ENCODE results near the gene DIRAS1. TPM values are rescaled to one million over a fixed set of nuclear protein-coding genes. Genes with fewer than 3 reads are reported as not detected.

DIRAS1 gene, protein sequence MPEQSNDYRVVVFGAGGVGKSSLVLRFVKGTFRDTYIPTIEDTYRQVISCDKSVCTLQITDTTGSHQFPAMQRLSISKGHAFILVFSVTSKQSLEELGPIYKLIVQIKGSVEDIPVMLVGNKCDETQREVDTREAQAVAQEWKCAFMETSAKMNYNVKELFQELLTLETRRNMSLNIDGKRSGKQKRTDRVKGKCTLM
- polyA plus RNA-seq (2013, experiment 1 of 2) = 4.2 TPM
- polyA plus RNA-seq (2013, experiment 2 of 2) = 3.5 TPM

DNA sequence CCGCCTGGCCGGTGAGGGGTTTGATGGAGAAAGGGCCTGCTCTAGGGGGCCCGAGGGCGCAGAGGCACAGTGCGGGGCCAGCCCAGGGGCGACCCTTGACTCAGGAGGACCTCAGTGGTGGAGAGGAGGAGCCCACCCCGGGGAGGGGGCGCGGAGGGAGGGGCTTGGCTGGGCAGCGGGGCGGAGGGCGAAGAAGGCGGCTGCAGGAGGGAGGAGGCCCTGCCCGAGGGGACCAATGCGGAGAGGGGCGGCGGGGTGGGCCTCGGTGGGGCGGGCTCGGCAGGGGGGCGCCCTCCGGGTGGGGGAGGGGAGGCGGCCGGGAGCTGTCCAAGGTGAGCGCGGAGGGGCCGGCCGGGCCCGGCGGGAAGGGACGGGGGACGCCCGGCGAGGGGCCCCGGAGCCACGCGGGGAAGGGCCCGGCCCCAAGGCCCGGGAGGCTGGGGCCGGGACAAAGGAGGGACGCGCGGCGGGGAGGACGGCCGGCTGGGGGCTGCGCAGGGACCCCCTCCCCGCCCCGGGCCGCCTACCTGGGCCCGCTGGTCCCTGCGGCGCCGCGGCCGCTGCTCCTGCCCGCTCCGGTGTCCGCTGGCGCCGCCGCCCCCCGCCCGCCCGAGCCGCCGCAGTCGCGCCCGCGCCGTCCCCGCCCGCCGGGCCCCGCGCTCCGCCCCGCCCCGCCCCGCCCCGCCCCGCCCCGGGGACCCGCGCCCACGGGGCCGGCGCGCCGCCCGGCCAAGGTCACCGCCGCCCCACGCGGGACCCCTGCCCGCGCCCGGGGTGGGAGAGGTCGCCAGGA, at the start of gene DIRAS1:
DIRAS1 (minus strand) TSS at position 596 of the 793 bp plus-strand sequence. CDS start 3,566 bp downstream, outside the sequence.
- H3K4me3 ChIP-seq (ENCODE audit: extremely low read depth, insufficient read depth, low read length, poor library complexity, severe bottlenecking) = peak within 1 kb of the TSS; percentile 39
- no peak within 1 kb of the TSS for H3K27ac ChIP-seq (ENCODE audit: low read depth, low read length, severe bottlenecking)
- peaks cover 13% of the 10 kb centered on the region for H3K4me1 ChIP-seq (ENCODE audit: control insufficient read depth, insufficient read depth, low read length, poor library complexity, severe bottlenecking)
- H3K36me3 ChIP-seq (ENCODE audit: control insufficient read depth, insufficient read depth, low read length) = no peaks in the 10 kb centered on the region
- WGBS, 2 experiments (ENCODE audit: insufficient coverage in 2 of 2) = 0% methylated on average over 34 to 44 of the region's 100 CpGs
- H3K9me3 ChIP-seq (ENCODE audit: control insufficient read depth, low read length) = no peaks in the 10 kb centered on the region

GRCh38 chr19:2770055-2771013, 49.2 kb upstream of the DIRAS1 start:
- WGBS, 2 experiments (ENCODE audit: insufficient coverage in 2 of 2) = 94 to 95% methylated on average over 39 to 40 of the region's 40 CpGs
- Histone ChIP-seq H3K4me1 (ENCODE audit: control insufficient read depth, insufficient read depth, low read length, poor library complexity, severe bottlenecking) (peaks cover 2% of the 10 kb centered on the region), H3K36me3 (ENCODE audit: control insufficient read depth, insufficient read depth, low read length) (peaks cover 58% of the 10 kb centered on the region), H3K9me3 (ENCODE audit: control insufficient read depth, low read length) (no peaks in the 10 kb centered on the region), H3K4me3 (ENCODE audit: extremely low read depth, insufficient read depth, low read length, poor library complexity, severe bottlenecking) (no peak overlapping the region), H3K27ac (ENCODE audit: low read depth, low read length, severe bottlenecking) (no peak overlapping the region)

- H3K36me3 ChIP-seq (ENCODE audit: control insufficient read depth, insufficient read depth, low read length) = peaks cover 62% of the 10 kb centered on the region
Observed at GRCh38 chr19:2769218-2769617, 48.0 kb upstream of the DIRAS1 start.

GRCh38 chr19:2768365-2769132, 47.4 kb upstream of the DIRAS1 start:
- H3K4me1 ChIP-seq (ENCODE audit: control insufficient read depth, insufficient read depth, low read length, poor library complexity, severe bottlenecking) = no peaks in the 10 kb centered on the region
- peaks cover 66% of the 10 kb centered on the region for H3K36me3 ChIP-seq (ENCODE audit: control insufficient read depth, insufficient read depth, low read length)
- H3K9me3 ChIP-seq (ENCODE audit: control insufficient read depth, low read length) = no peaks in the 10 kb centered on the region
- H3K27ac ChIP-seq (ENCODE audit: low read depth, low read length, severe bottlenecking) = no peak overlapping the region
- WGBS, 2 experiments (ENCODE audit: insufficient coverage in 2 of 2) = 97 to 98% methylated on average over 20 to 21 of the region's 29 CpGs
- H3K4me3 ChIP-seq (ENCODE audit: extremely low read depth, insufficient read depth, low read length, poor library complexity, severe bottlenecking) = no peak overlapping the region

More at GRCh38 chr19:2769218-2769617, 48.0 kb upstream of the DIRAS1 start:
- Histone ChIP-seq H3K4me1 (ENCODE audit: control insufficient read depth, insufficient read depth, low read length, poor library complexity, severe bottlenecking) (no peaks in the 10 kb centered on the region), H3K4me3 (ENCODE audit: extremely low read depth, insufficient read depth, low read length, poor library complexity, severe bottlenecking) (no peak overlapping the region), H3K27ac (ENCODE audit: low read depth, low read length, severe bottlenecking) (no peak overlapping the region), H3K9me3 (ENCODE audit: control insufficient read depth, low read length) (no peaks in the 10 kb centered on the region)
- WGBS, 2 experiments (ENCODE audit: insufficient coverage in 2 of 2) = 94 to 98% methylated on average over 7 to 8 of the region's 8 CpGs

DNA sequence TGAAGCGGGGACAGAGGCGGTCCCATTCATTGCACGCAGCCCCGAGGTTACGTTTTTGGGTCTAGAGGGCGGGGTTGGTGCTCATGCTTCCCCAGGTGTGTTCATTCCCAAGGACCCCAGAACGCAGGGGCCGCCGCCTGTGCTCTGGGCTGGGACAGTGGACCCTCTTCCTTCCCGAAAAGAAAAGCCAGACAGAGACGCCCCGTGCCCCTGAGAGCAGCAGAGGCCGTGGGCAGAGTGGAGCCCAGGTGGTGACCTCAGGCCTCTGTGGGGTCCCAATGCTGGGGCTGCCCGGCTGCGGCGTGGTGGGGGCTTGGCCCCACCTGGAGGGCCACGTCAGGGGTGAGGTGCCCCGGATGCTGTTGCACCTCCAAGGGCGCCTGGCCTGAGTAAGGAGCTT, 46.5 kb upstream of the DIRAS1 start:
- Histone ChIP-seq H3K9me3 (ENCODE audit: control insufficient read depth, low read length) (no peaks in the 10 kb centered on the region), H3K4me1 (ENCODE audit: control insufficient read depth, insufficient read depth, low read length, poor library complexity, severe bottlenecking) (no peaks in the 10 kb centered on the region), H3K36me3 (ENCODE audit: control insufficient read depth, insufficient read depth, low read length) (peaks cover 74% of the 10 kb centered on the region), H3K4me3 (ENCODE audit: extremely low read depth, insufficient read depth, low read length, poor library complexity, severe bottlenecking) (no peak overlapping the region), H3K27ac (ENCODE audit: low read depth, low read length, severe bottlenecking) (no peak overlapping the region)
- WGBS, 2 experiments (ENCODE audit: insufficient coverage in 2 of 2) = 96% methylated on average over 17 to 19 of the region's 19 CpGs

- Histone ChIP-seq H3K9me3 (ENCODE audit: control insufficient read depth, low read length) (no peaks in the 10 kb centered on the region), H3K4me1 (ENCODE audit: control insufficient read depth, insufficient read depth, low read length, poor library complexity, severe bottlenecking) (no peaks in the 10 kb centered on the region), H3K27ac (ENCODE audit: low read depth, low read length, severe bottlenecking) (no peak overlapping the region), H3K4me3 (ENCODE audit: extremely low read depth, insufficient read depth, low read length, poor library complexity, severe bottlenecking) (no peak overlapping the region), H3K36me3 (ENCODE audit: control insufficient read depth, insufficient read depth, low read length) (peaks cover 84% of the 10 kb centered on the region)
- WGBS, 2 experiments (ENCODE audit: insufficient coverage in 2 of 2) = 96 to 98% methylated on average over 31 to 32 of the region's 35 CpGs
Observed at GRCh38 chr19:2766594-2767372, 45.6 kb upstream of the DIRAS1 start.

- Histone ChIP-seq H3K27ac (ENCODE audit: low read depth, low read length, severe bottlenecking) (no peak overlapping the region), H3K4me3 (ENCODE audit: extremely low read depth, insufficient read depth, low read length, poor library complexity, severe bottlenecking) (no peak overlapping the region), H3K4me1 (ENCODE audit: control insufficient read depth, insufficient read depth, low read length, poor library complexity, severe bottlenecking) (no peaks in the 10 kb centered on the region), H3K9me3 (ENCODE audit: control insufficient read depth, low read length) (no peaks in the 10 kb centered on the region), H3K36me3 (ENCODE audit: control insufficient read depth, insufficient read depth, low read length) (peaks cover 88% of the 10 kb centered on the region)
- WGBS, 2 experiments (ENCODE audit: insufficient coverage in 2 of 2) = 93 to 96% methylated on average over 10 of the region's 15 CpGs
Observed at GRCh38 chr19:2765376-2765775, 44.2 kb upstream of the DIRAS1 start.

DNA sequence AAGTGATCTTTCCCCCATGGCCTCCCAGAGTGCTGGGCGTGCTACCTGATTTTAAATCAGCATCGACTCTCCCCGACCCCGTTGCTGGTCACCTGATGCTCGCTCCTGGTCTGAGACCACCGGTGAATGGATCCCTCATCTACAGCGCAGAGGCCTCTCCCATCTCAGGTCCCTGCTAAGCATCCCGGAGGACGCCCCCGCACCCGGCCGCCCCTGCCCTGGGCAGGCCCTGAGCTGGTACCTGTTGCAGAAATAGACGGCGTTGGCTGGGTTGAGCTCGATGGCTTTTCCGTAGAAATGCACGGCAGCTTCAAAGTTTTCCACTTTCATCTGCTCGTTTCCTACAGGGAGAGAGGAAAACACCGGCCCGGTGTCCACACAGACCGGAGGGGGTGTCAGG, 43.8 kb upstream of the DIRAS1 start:
- H3K4me1 ChIP-seq (ENCODE audit: control insufficient read depth, insufficient read depth, low read length, poor library complexity, severe bottlenecking) = no peaks in the 10 kb centered on the region
- H3K36me3 ChIP-seq (ENCODE audit: control insufficient read depth, insufficient read depth, low read length) = peaks cover 87% of the 10 kb centered on the region
- H3K9me3 ChIP-seq (ENCODE audit: control insufficient read depth, low read length) = no peaks in the 10 kb centered on the region
- no peak overlapping the region for H3K27ac ChIP-seq (ENCODE audit: low read depth, low read length, severe bottlenecking)
- no peak overlapping the region for H3K4me3 ChIP-seq (ENCODE audit: extremely low read depth, insufficient read depth, low read length, poor library complexity, severe bottlenecking)
- 96 to 99% methylated on average over 18 to 20 of the region's 21 CpGs for WGBS, 2 experiments (ENCODE audit: insufficient coverage in 2 of 2)

DNA sequence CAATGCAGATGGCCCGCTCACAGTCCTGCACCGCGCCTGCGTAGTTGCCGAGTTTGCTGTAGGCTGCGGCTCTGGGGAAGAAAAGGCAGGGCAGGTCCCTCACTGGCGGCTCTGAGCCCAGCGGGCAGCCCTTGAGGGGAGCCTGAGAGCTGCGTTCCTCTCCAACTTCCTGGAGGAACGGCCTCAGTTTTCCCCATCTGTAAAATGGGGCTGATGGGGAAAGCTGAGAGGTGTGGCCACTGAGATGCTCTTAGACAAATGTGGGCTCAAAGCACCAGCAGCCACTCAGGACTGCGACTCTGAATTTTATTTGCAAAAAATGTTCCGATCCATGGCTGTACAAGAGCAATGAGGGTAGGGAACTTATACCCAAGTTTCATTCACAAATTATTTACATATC, 42.5 kb upstream of the DIRAS1 start:
- Histone ChIP-seq H3K4me3 (ENCODE audit: extremely low read depth, insufficient read depth, low read length, poor library complexity, severe bottlenecking) (no peak overlapping the region), H3K36me3 (ENCODE audit: control insufficient read depth, insufficient read depth, low read length) (peaks cover 89% of the 10 kb centered on the region)

More for the DNA sequence above, 42.5 kb upstream of the DIRAS1 start:
- Histone ChIP-seq H3K9me3 (ENCODE audit: control insufficient read depth, low read length) (no peaks in the 10 kb centered on the region), H3K27ac (ENCODE audit: low read depth, low read length, severe bottlenecking) (no peak overlapping the region), H3K4me1 (ENCODE audit: control insufficient read depth, insufficient read depth, low read length, poor library complexity, severe bottlenecking) (no peaks in the 10 kb centered on the region)
- WGBS, 2 experiments (ENCODE audit: insufficient coverage in 2 of 2) = 98 to 99% methylated on average over 10 to 12 of the region's 12 CpGs
